Activated CD4-positive, alpha-beta T cell treated with anti-CD3 and anti-CD28 coated beads, Interleukin-2, amount 10 ng/mL, durations not matched to agents 7 days and 5 days (primary cell): Measurements from ENCODE around the gene RRH. TPM values are rescaled to one million over a fixed set of nuclear protein-coding genes. Genes with fewer than 3 reads are reported as not detected.
"Not testable (repeated sequence)": the region's sequence is repeated elsewhere in the genome, so short reads cannot be mapped to it uniquely, and the experiment has no call there.

Experiments used
- CTCF ChIA-PET: fragments of 350-600 bp; sonication (Branson Sonifier 250); formaldehyde crosslinking; loops from one replicate; lab custom pipeline; 2021; ENCODE audit warnings: antibody characterized with exemption; lab: Charles Lee
- POLR2A ChIA-PET: fragments of 350-600 bp; sonication (Branson Sonifier 250); formaldehyde crosslinking; loops from one replicate; lab custom pipeline; 2021; ENCODE audit warnings: antibody characterized with exemption; lab: Charles Lee
- DNase-seq: peaks from one replicate; pipeline ENCODE4 v3.0.0-alpha.2; 2020
- H3K27ac Mint-ChIP-seq: one replicate; pipeline ENCODE4 v1.8.0; 2021; ENCODE audit warnings: mild to moderate bottlenecking, moderate library complexity, mixed read lengths
- H3K27me3 Mint-ChIP-seq: one replicate; pipeline ENCODE4 v1.8.0; 2021; ENCODE audit warnings: mixed read lengths
- H3K36me3 Mint-ChIP-seq: one replicate; pipeline ENCODE4 v1.8.0; 2021; ENCODE audit warnings: low read depth, mixed read lengths
- H3K4me1 Mint-ChIP-seq: one replicate; pipeline ENCODE4 v1.8.0; 2021; ENCODE audit warnings: mixed read lengths
- H3K4me3 Mint-ChIP-seq: one replicate; pipeline ENCODE4 v1.8.0; 2021; ENCODE audit warnings: mild to moderate bottlenecking, moderate library complexity, mixed read lengths
- H3K9me3 Mint-ChIP-seq: one replicate; pipeline ENCODE4 v1.8.0; 2021; ENCODE audit warnings: mixed read lengths
- total RNA-seq, 2 experiments: library from RNA; stranded (reverse); gene quantifications; one replicate each; pipeline ENCODE4 v1.2.3, GENCODE V29; 2021

The RRH gene
- total RNA-seq = under 1 TPM in 1 of 2 experiments, not detected in 1; 0.22 TPM

GRCh38 chr4:109827672-109828071 lies at the start of gene RRH:
TSS of gene RRH (plus strand) at chr4:109827972. CDS start at chr4:109828028, 56 bp downstream.
- ChIA-PET CTCF (no interaction called here), POLR2A (no interaction called here)
- Mint-ChIP-seq H3K27me3 (no peaks in the 10 kb centered on the region), H3K36me3 (peaks cover 9% of the 10 kb centered on the region), H3K4me1 (peaks cover 3% of the 10 kb centered on the region), H3K9me3 (no peaks in the 10 kb centered on the region), H3K4me3 (no peak within 1 kb of the TSS), H3K27ac (no peak within 1 kb of the TSS)
- DNase-seq = no peak

- H3K9me3 Mint-ChIP-seq, H3K27ac Mint-ChIP-seq, DNase-seq, H3K36me3 Mint-ChIP-seq, H3K4me1 Mint-ChIP-seq, H3K4me3 Mint-ChIP-seq, POLR2A ChIA-PET: not testable (repeated sequence)
- H3K27me3 Mint-ChIP-seq = peaks cover 21% of the 10 kb centered on the region
- CTCF ChIA-PET = interaction anchor here (1.1 kb wide), 1 partner anchor 210 kb away, joined by 3 read pairs; no protein-coding TSS in a partner anchor
Observed at GRCh38 chr4:109782092-109782491, 45.7 kb upstream of the RRH start.

- POLR2A ChIA-PET = no interaction called here
Observed at GRCh38 chr4:109786846-109787245, 40.9 kb upstream of the RRH start.

GRCh38 chr4:109787807-109788206 lies 40.0 kb upstream of the RRH start:
- ChIA-PET CTCF (no interaction called here), POLR2A (no interaction called here)
- Mint-ChIP-seq H3K36me3 (no peaks in the 10 kb centered on the region), H3K27me3 (peaks cover 37% of the 10 kb centered on the region), H3K9me3 (no peaks in the 10 kb centered on the region), H3K27ac (no peak overlapping the region), H3K4me3 (no peak overlapping the region), H3K4me1 (no peaks in the 10 kb centered on the region)
- no peak for DNase-seq

More at GRCh38 chr4:109786846-109787245, 40.9 kb upstream of the RRH start:
- Mint-ChIP-seq H3K27me3 (peaks cover 41% of the 10 kb centered on the region), H3K4me1 (no peaks in the 10 kb centered on the region), H3K9me3 (peaks cover 3% of the 10 kb centered on the region), H3K27ac (no peak overlapping the region), H3K4me3 (no peak overlapping the region), H3K36me3 (no peaks in the 10 kb centered on the region)
- DNase-seq = no peak
- CTCF ChIA-PET = no interaction called here

- no peak overlapping the region for H3K27ac Mint-ChIP-seq
- no peaks in the 10 kb centered on the region for H3K36me3 Mint-ChIP-seq
- no peaks in the 10 kb centered on the region for H3K4me1 Mint-ChIP-seq
- peaks cover 34% of the 10 kb centered on the region for H3K27me3 Mint-ChIP-seq
- POLR2A ChIA-PET = no interaction called here
- H3K9me3 Mint-ChIP-seq = peaks cover 12% of the 10 kb centered on the region
- no peak overlapping the region for H3K4me3 Mint-ChIP-seq
- DNase-seq = no peak
- CTCF ChIA-PET = interaction anchor here (2.0 kb wide), 1 partner anchor 362 kb away, joined by 4 read pairs; the partner anchor contains the start of gene SEC24B
Observed at GRCh38 chr4:109795059-109795458, 32.7 kb upstream of the RRH start.

GRCh38 chr4:109798866-109799265 lies 28.9 kb upstream of the RRH start:
- Mint-ChIP-seq H3K27me3 (peaks cover 15% of the 10 kb centered on the region), H3K4me1 (no peaks in the 10 kb centered on the region), H3K4me3 (no peak overlapping the region), H3K9me3 (peaks cover 12% of the 10 kb centered on the region), H3K27ac (no peak overlapping the region), H3K36me3 (no peaks in the 10 kb centered on the region)
- DNase-seq = no peak
- POLR2A ChIA-PET = interaction anchor here (0.5 kb wide), 1 partner anchor 72 kb away, joined by 20 read pairs; no protein-coding TSS in a partner anchor
- CTCF ChIA-PET = interaction anchor here (1.1 kb wide), 1 partner anchor 17 kb away, joined by 3 read pairs; the partner anchor contains the start of gene GAR1

GRCh38 chr4:109801099-109801789 lies 26.5 kb upstream of the RRH start:
- DNase-seq = no peak
- peaks cover 12% of the 10 kb centered on the region for H3K27me3 Mint-ChIP-seq
- H3K36me3 Mint-ChIP-seq = no peaks in the 10 kb centered on the region
- POLR2A ChIA-PET = no interaction called here
- no peak overlapping the region for H3K27ac Mint-ChIP-seq
- peaks cover 2% of the 10 kb centered on the region for H3K9me3 Mint-ChIP-seq
- no peak overlapping the region for H3K4me3 Mint-ChIP-seq
- H3K4me1 Mint-ChIP-seq = no peaks in the 10 kb centered on the region
- CTCF ChIA-PET = interaction anchor here (0.7 kb wide), 1 partner anchor 230 kb away, joined by 6 read pairs; no protein-coding TSS in a partner anchor

- H3K27me3 Mint-ChIP-seq = peaks cover 8% of the 10 kb centered on the region
- H3K4me1 Mint-ChIP-seq = no peaks in the 10 kb centered on the region
- no peaks in the 10 kb centered on the region for H3K36me3 Mint-ChIP-seq
- DNase-seq = no peak
- no peak within 1 kb of the TSS for H3K27ac Mint-ChIP-seq
- CTCF ChIA-PET = interaction anchor here (0.7 kb wide), 1 partner anchor 231 kb away, joined by 6 read pairs; no protein-coding TSS in a partner anchor
- H3K9me3 Mint-ChIP-seq = peaks cover 2% of the 10 kb centered on the region
- POLR2A ChIA-PET = no interaction called here
- no peak within 1 kb of the TSS for H3K4me3 Mint-ChIP-seq
Observed at GRCh38 chr4:109801895-109802319, 25.9 kb upstream of the RRH start, which contains the start of gene CFI. TSS of gene CFI (minus strand) at chr4:109801999. CDS start at chr4:109801971, 28 bp downstream.

- CTCF ChIA-PET = interaction anchor here (0.7 kb wide), 1 partner anchor 372 kb away, joined by 3 read pairs; no protein-coding TSS in a partner anchor
- Mint-ChIP-seq H3K36me3 (no peaks in the 10 kb centered on the region), H3K9me3 (no peaks in the 10 kb centered on the region), H3K4me3 (no peak overlapping the region), H3K4me1 (no peaks in the 10 kb centered on the region), H3K27ac (no peak overlapping the region), H3K27me3 (peaks cover 6% of the 10 kb centered on the region)
- no peak for DNase-seq
- POLR2A ChIA-PET = no interaction called here
Observed at GRCh38 chr4:109803924-109804571, 23.7 kb upstream of the RRH start.

GRCh38 chr4:109809655-109810054 lies 18.1 kb upstream of the RRH start:
- no peak overlapping the region for H3K27ac Mint-ChIP-seq
- H3K9me3 Mint-ChIP-seq = no peaks in the 10 kb centered on the region
- H3K27me3 Mint-ChIP-seq = peaks cover 4% of the 10 kb centered on the region
- no peak for DNase-seq
- POLR2A ChIA-PET = no interaction called here
- H3K4me1 Mint-ChIP-seq = peaks cover 13% of the 10 kb centered on the region
- H3K36me3 Mint-ChIP-seq = peaks cover 6% of the 10 kb centered on the region
- CTCF ChIA-PET = interaction anchor here (0.6 kb wide), 1 partner anchor 1350 kb away, joined by 3 read pairs; no protein-coding TSS in a partner anchor
- no peak overlapping the region for H3K4me3 Mint-ChIP-seq

GRCh38 chr4:109810552-109811387 lies 17.0 kb upstream of the RRH start:
- no peak overlapping the region for H3K4me3 Mint-ChIP-seq
- no peak for DNase-seq
- peaks cover 6% of the 10 kb centered on the region for H3K36me3 Mint-ChIP-seq
- H3K27me3 Mint-ChIP-seq = peaks cover 4% of the 10 kb centered on the region
- H3K27ac Mint-ChIP-seq = no peak overlapping the region
- ChIA-PET POLR2A (no interaction called here), CTCF (no interaction called here)
- H3K4me1 Mint-ChIP-seq = peaks cover 18% of the 10 kb centered on the region
- no peaks in the 10 kb centered on the region for H3K9me3 Mint-ChIP-seq

GRCh38 chr4:109811707-109812106 lies 16.1 kb upstream of the RRH start:
- H3K27ac Mint-ChIP-seq = no peak overlapping the region
- ChIA-PET POLR2A (no interaction called here), CTCF (no interaction called here)
- no peak overlapping the region for H3K4me3 Mint-ChIP-seq
- H3K9me3 Mint-ChIP-seq = no peaks in the 10 kb centered on the region
- H3K4me1 Mint-ChIP-seq = peaks cover 28% of the 10 kb centered on the region
- DNase-seq = no peak
- H3K36me3 Mint-ChIP-seq = peaks cover 12% of the 10 kb centered on the region
- peaks cover 4% of the 10 kb centered on the region for H3K27me3 Mint-ChIP-seq
